GM18507 (cell line): ENCODE results near the gene CCRL2.
A peak's percentile ranks its signal among the peaks of the same experiment; 100 is the strongest.
"Not testable (repeated sequence)": the region's sequence is repeated elsewhere in the genome, so short reads cannot be mapped to it uniquely, and the experiment has no call there.

Source experiments
- DNase-seq: peaks from one replicate; pipeline ENCODE4 v3.0.0; 2011; ENCODE audit warnings: low read depth; ENCODE audit not compliant: insufficient read length; ENCODE audit errors: extremely low spot score
- FAIRE-seq: peaks from 2 replicates; lab custom pipeline; 2011; peaks lifted over from hg19 to GRCh38; lab: Jason Lieb, UNC

CCRL2 gene

DNA sequence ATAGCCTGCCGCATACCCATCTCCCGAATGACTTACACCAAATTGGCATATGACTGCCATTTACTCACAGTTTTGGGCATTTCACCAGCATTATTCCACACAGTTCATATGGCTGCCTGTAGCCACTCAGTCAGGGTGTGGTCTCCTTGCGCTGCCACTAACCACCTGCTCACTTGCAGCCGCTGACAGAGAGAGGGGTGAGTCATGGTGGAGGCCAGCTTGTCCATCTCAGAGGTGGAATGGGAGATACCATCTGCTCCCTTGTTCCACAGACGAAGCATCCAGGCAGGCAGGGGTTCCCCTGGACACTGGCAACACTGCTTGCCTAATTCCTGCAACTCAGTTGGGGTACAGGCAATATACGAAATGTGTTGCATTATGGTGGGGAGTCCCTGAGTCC is 15.6 kb downstream of the CCRL2 start:
- FAIRE-seq (no peak), DNase-seq (no peak)

DNA sequence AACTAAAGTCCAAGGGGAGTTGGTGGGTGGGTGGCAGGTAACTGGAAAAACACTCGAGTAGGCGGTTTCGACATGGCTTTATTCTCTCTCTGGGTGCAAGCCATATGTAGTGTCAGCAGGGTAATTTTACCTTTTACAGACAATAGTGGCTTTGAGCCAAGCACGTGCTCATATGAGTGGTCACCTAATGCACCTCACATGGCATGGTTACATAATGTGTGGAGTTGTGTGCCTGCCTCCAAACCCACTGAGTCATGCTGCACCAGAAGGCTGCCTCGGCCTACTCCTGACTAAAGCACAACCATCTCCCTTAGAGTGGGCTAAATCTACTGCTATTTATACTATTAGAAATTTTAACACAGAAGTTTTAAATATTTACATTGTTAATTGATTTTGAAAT is 16.5 kb downstream of the CCRL2 start:
- FAIRE-seq (no peak), DNase-seq (no peak)

- not testable (repeated sequence) for DNase-seq, FAIRE-seq
Measured at GRCh38 chr3:46426476-46426875, 19.4 kb downstream of the CCRL2 start.

DNA sequence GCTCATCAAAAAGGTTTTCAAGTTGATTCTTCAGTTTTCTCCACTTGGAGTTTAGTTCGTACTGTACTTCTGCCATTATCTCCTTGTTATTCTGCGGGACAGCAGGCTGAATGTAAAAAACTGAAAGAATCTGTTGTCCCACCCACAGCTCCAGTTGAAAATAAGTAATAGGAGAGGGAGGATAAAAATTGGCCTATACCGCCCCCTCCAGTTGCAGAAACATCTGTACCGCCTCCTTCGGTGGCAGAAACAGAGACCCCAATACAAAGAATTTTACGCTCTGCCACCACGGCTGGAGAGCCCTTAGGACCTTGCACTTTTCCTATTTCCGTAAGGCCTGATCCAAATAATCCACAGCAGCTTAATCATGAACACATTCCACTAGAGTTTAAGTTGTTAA is 20.3 kb downstream of the CCRL2 start:
- DNase-seq: not testable (repeated sequence)

DNA sequence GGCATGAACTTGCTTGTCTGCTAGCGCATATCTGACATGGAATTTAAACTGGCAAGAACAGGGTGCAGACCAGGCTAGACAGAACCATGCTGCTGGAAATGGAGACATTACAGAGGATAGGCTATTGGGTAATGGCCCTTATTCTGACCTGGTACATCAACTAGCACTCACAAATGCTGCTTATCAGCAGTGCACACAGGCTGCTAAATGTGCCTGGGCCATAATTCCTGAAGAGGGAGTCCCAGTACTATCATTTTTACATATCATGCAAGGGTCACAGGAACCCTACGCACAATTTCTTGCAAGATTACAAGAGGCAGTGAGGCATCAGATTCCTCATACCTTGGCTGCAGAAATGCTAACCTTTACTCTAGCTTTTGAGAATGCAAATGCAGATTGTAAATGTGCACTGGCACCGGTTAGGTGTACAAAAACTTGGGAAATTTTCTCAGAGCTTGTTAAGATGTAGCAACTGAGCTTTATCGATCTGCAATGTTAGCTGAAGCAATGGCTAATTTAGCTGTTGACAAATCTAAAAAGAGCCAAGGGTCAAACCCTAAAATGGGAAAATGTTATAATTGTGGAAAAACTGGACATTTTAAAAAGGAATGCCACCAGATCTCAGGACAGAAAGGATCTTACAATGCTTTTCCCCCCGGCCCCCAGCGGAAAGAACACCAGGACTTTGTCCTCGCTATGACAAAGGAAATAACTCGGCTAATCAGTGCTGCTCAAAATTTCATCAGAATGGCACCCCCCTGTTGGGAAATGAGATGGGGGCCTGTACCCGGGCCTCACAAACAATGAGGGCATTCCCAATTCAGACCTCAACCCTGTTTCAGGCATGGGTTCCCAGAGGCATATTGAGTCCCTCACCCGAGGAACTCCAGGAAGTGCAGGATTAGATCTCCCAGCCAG is 21.1 kb downstream of the CCRL2 start:
- FAIRE-seq (no peak), DNase-seq (no peak)

More for the DNA sequence above, 20.3 kb downstream of the CCRL2 start:
- FAIRE-seq: not testable (repeated sequence)

DNA sequence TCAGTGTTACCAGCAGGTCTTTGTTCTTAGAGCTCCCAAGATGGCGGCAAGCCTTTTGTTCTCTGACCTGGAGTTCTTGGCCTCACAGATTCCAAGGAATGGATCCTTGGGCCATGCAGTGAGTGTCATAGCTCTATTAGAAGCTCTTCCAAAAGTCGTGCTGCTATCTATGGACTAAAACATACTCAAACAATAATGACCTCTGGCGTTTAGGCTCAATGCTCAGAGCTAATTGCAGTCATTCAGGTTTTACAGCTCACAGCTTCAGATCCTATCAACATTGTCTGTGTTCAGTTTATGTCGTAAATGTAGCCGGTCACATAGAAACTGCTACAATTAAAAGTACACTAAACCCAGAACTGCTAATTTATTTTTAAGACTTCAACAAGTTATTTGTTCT is 22.2 kb downstream of the CCRL2 start:
- FAIRE-seq: no peak
- DNase-seq: no peak

- no peak for FAIRE-seq
- no peak for DNase-seq
Measured at GRCh38 chr3:46429671-46430070, 22.6 kb downstream of the CCRL2 start.

DNA sequence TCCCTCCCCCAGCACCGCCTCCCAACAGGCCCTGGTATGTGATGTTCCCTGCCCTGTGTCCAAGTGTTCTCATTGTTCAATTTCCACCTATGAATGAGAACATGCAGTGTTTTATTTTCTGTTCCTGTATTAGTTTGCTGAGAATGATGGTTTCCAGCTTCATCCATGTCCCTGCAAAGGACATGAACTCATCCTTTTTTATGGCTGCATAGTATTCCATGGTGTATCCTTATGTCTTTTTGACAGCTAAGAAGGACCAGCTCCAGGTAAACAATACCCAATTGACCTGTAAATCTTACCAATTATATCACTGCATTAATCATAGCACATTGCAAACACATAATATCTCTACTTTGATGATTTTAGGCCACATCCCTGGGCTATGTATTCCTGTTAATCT is 23.8 kb downstream of the CCRL2 start:
- not testable (repeated sequence) for FAIRE-seq, DNase-seq

- DNase-seq, FAIRE-seq: not testable (repeated sequence)
Measured at GRCh38 chr3:46431905-46432304, 24.8 kb downstream of the CCRL2 start.

DNA sequence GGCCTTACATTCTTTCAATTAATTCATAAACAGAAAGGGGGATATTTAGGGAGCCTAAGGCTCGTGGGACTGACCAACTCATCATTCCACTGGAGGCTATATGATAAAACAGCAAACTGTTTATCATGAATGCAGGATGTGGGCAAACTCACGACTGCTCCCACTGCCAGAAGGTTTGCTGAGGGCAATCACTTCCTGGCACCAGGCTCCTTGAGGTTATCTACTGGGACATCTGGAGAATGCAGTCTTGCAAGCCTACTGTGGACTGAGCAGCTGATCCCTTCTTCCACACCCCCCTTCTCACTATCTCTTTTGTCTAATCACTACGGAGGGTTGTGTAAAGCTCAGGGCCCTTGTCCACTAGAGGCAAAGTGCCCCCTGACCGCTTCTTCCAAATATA is 26.1 kb downstream of the CCRL2 start:
- not testable (repeated sequence) for DNase-seq, FAIRE-seq

DNA sequence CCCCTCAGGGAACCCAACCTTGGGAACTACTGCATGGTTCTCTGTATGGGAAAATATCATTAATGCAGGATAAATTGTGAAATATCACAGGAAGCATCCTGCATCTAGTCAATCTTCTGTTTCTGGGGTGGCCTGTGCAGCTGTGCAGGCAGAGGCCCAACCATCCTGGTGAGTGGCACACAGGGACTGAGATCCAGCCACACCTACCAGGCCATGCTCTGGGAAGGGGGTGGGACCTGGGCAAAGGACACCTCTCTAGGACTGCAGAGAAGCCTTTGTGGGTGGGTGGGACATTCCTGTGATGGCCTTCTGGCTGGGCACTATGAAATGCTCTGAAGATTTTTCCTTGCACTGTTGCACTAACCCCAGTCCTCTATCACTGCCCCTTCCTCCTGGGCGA is 26.8 kb downstream of the CCRL2 start:
- DNase-seq (no peak), FAIRE-seq (no peak)

DNA sequence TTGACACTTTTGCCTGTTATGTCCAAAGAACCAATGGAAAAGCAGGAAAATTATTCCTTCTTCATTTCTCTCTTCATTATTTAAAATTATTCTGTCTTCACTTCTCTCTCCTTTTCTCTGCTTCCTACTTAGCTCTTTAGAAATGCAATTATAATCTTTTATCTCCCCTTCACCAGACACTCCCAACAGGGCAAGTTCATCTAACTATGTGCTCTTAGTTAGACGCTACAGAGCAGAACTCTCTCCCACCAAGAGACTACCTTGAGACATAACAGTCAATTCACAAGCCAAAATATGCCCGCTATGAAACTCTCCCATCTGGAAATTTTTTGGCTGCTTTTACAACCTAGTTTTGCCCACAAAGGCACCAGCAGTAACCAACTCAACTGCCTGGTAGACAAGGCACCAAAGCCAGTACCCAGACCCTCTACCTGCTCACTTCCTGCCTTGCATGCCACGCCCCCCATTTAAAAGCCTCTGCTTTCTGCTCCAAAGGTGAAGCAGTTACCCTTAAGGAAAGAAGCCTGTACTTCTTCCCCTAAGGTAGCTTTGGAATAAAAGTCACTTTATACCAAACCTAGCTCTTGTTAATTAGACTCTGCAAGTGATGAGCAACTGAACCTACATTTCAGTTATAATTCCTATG is 28.1 kb downstream of the CCRL2 start:
- DNase-seq: no peak
- no peak for FAIRE-seq

- FAIRE-seq: no peak
- no peak for DNase-seq
Measured at GRCh38 chr3:46438831-46439230, 31.8 kb downstream of the CCRL2 start.

DNA sequence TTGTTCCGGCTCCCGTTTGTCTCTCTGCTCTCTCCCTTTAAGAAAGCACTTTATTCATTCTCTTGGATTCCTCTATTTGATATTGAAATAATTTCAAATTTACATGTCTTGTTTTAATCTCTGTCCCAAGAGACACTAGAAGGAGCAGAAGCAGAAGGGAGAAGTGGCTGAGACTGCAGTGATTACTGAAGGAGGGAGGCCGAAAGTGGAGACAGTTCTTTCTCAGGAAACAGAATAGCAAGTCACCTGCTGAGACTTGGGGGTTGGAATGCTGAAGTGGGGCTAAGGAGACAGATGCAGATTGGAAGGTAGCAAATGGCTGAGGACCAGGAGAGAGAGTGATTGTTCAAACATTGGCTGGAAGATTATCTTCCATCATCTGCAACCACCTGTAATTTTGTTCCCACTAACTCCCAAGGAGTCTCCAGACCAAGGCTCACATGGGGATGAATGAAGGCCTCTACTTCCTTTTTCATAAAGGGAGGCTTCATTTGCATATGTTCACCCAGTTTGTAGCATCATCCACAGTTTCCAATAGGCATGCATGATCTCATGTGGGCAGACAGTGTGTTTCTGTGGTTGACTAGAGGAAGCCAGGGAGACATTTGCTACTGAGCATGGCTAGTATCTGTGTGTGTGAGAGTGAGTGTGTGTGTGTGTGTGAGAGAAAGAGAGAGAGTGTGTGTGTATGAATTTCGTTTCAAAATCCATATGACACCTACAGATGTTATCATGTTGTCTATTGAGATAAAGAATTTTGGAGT is 33.7 kb downstream of the CCRL2 start:
- FAIRE-seq (peak; percentile 91), DNase-seq (peak; percentile 23)

- FAIRE-seq: peak; percentile 56
- DNase-seq: no peak
Measured at GRCh38 chr3:46442576-46443530, 35.8 kb downstream of the CCRL2 start.

DNA sequence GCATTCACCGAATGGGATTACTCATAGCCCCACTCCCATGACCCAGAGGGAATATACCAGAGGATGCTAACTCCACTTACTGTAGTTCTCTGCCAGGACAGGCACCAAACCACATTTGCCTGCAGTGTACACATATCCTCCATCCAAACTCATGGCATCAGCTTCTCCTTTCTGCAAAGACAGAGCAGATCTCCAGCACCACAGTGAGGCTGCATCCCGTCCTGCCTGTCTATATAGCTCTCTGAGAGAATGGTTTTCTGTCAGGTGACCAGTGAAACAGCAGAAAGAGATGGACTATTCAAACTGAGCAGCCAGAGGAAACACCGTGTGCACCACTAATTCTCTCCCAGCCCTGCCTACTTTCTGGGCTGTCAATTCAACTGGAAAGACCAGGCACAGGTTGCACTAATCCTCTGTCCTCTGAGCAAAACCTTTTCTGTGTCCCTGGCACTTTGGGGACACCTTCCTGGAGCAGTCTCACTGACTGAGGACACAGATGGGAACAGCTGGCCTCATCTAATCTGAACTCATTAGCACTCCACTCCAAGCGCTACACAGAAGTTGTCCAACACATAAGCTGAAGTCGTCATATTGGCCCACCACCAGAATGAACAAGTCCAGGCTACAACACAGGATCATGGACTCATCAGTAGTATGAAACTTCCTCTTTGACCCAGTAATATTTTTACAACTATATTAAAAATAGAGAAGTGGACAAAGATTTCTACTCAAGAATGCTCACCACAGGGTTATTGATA is 40.3 kb downstream of the CCRL2 start:
- DNase-seq (no peak), FAIRE-seq (no peak)

DNA sequence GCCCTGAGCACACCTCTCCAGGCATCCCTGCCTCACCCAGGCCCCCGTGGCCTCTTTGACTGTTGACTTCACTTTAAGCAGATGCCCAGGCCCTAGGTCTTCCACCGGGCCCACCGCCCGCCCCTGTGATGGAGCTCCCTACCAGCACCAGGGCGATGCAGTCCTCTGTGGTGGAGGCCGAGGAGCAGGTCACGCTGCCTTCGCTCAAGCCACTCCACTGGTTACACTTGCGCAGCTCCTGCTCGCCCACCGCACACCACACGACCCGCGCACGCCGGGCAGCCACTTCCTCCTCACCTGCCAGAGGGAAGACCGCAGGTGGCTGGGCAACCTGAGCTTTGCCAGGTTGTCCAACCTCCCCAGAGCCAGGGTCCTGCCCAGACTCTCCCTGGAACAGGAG is 41.7 kb downstream of the CCRL2 start:
- DNase-seq (no peak), FAIRE-seq (no peak)

DNA sequence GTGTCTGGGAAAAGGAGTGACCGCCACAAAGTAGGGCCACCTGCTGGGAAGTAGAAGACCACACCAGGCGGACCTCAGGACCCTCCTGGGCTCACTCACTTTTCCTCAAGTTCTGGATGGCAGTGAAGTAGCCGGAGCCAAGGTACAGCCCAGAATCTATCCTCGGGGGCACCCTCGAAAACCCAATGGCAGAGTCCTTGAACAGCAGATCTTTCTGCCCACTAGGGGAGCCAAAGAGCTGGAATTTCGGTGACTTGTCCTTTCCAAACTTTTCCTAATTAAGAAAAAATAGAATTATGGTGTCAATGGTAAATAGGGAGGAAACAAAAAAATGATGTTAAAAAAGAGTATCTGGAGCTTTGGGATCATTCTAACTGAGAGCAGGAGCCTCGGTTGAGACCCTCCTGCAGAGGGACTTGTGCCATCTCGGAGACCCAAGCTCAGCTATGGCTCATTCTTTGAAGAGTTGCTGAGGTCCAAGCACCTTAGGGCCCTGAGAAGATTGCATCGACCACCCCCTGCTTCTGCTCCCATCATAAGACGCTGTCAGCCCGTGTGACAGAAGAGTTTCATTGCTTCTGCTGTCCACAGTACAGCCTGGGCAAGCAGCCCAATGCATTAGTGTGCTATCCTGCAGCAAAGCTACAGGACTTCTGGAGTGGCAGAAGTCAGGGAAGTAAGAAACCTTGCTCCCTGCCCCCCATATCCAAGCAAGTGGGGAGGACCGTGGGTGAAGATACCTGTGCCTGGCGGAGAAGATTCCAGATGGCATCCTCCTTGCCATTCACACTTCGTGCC is 42.9 kb downstream of the CCRL2 start:
- DNase-seq (no peak), FAIRE-seq (no peak)
